Loucy (cell line): Measurements from ENCODE around the gene DEFB132.

Experiments used
- H2AFZ ChIP-seq: fragments of 200-600 bp; sonication (generic); 2 replicates; pipeline ENCODE4 v1.6.0; 2016; ENCODE audit warnings: antibody characterized with exemption, mild to moderate bottlenecking, low read length, moderate library complexity
- H3F3A ChIP-seq: fragments of 200-600 bp; 2 replicates; pipeline ENCODE4 v1.6.0; 2016; ENCODE audit warnings: antibody characterized with exemption, low read depth, mild to moderate bottlenecking
- H3K27me3 ChIP-seq: fragments of 200-600 bp; sonication (generic); 2 replicates; pipeline ENCODE4 v1.6.1; 2014; ENCODE audit warnings: low read length, mild to moderate bottlenecking; ENCODE audit not compliant: insufficient read depth, poor library complexity, severe bottlenecking
- H3K36me3 ChIP-seq: fragments of 200-600 bp; sonication (generic); 2 replicates; pipeline ENCODE4 v1.6.1; 2016; ENCODE audit warnings: low read length; ENCODE audit not compliant: insufficient read depth
- H3K4me1 ChIP-seq: fragments of 200-600 bp; sonication (generic); 2 replicates; pipeline ENCODE4 v1.5.1; 2014; ENCODE audit warnings: low read length, mild to moderate bottlenecking; ENCODE audit not compliant: insufficient read depth, poor library complexity, severe bottlenecking
- H3K4me2 ChIP-seq: fragments of 200-600 bp; sonication (generic); 2 replicates; pipeline ENCODE4 v1.6.0; 2014; ENCODE audit warnings: antibody characterized with exemption, low read length, low read depth, mild to moderate bottlenecking; ENCODE audit not compliant: poor library complexity, severe bottlenecking
- H3K4me3 ChIP-seq: fragments of 200-600 bp; sonication (generic); 2 replicates; pipeline ENCODE4 v1.5.1; 2014; ENCODE audit warnings: low read length, mild to moderate bottlenecking, mixed read lengths; ENCODE audit not compliant: poor library complexity, severe bottlenecking
- H3K79me2 ChIP-seq: fragments of 200-600 bp; sonication (generic); 2 replicates; pipeline ENCODE4 v1.6.1; 2014; ENCODE audit warnings: low read length; ENCODE audit not compliant: insufficient read depth
- H3K9ac ChIP-seq: fragments of 200-600 bp; sonication (generic); 2 replicates; pipeline ENCODE4 v1.6.0; 2014; ENCODE audit warnings: mild to moderate bottlenecking, low read depth, low read length, moderate library complexity; ENCODE audit not compliant: poor library complexity, severe bottlenecking
- H3K9me2 ChIP-seq: fragments of 200-600 bp; sonication (generic); replicated peaks from 2 replicates; pipeline ENCODE4 v1.6.1; 2016; ENCODE audit warnings: low read depth, low read length, mixed read lengths
- H3K9me3 ChIP-seq: fragments of 200-600 bp; sonication (generic); 2 replicates; pipeline ENCODE4 v1.6.1; 2014; ENCODE audit warnings: mild to moderate bottlenecking, antibody characterized with exemption, low read length, low read depth; ENCODE audit not compliant: insufficient read depth
- H4K20me1 ChIP-seq: fragments of 200-600 bp; sonication (generic); 2 replicates; pipeline ENCODE4 v1.6.0; 2014; ENCODE audit warnings: antibody characterized with exemption, low read length, mild to moderate bottlenecking; ENCODE audit not compliant: insufficient read depth, poor library complexity, severe bottlenecking
- CTCF ChIP-seq: fragments of 200-600 bp; sonication (generic); conservative IDR thresholded peaks from 2 replicates; pipeline ENCODE4 v1.5.1; 2014; ENCODE audit warnings: mild to moderate bottlenecking, antibody characterized with exemption, low read length
- EZH2phosphoT487 ChIP-seq: fragments of 200-600 bp; IDR thresholded peaks from 2 replicates; pipeline ENCODE4 v1.6.1; 2018; ENCODE audit warnings: antibody characterized with exemption, mild to moderate bottlenecking, moderate library complexity, borderline replicate concordance

Gene DEFB132

GRCh38 chr20:257419-257818, at the start of gene DEFB132:
Gene DEFB132 (plus strand): TSS chr20:257724. CDS start chr20:257779, 55 bp downstream.
- Histone ChIP-seq H3F3A (no peaks in the 10 kb centered on the region), H3K9ac (no peak within 1 kb of the TSS), H3K4me1 (peaks cover 27% of the 10 kb centered on the region), H3K36me3 (no peaks in the 10 kb centered on the region), H3K79me2 (no peaks in the 10 kb centered on the region), H3K4me3 (no peak within 1 kb of the TSS), H3K4me2 (no peak within 1 kb of the TSS), H3K9me2 (no peaks in the 10 kb centered on the region), H2AFZ (peak within 1 kb of the TSS; percentile 71; the same call in 1 of the 2 replicates), H4K20me1 (no peaks in the 10 kb centered on the region), H3K9me3 (no peaks in the 10 kb centered on the region), H3K27me3 (no peaks in the 10 kb centered on the region)
- TF ChIP-seq CTCF (no peak), EZH2phosphoT487 (no peak)

GRCh38 chr20:208942-209566, 48.5 kb upstream of the DEFB132 start:
- Histone ChIP-seq H3K36me3 (no peaks in the 10 kb centered on the region), H3K79me2 (no peaks in the 10 kb centered on the region), H3K4me3 (no peak overlapping the region), H3K4me2 (no peak overlapping the region), H2AFZ (no peak overlapping the region), H3K4me1 (no peaks in the 10 kb centered on the region), H3K9me3 (no peaks in the 10 kb centered on the region), H3K27me3 (no peaks in the 10 kb centered on the region), H3F3A (no peaks in the 10 kb centered on the region), H3K9ac (no peak overlapping the region), H4K20me1 (no peaks in the 10 kb centered on the region), H3K9me2 (no peaks in the 10 kb centered on the region)
- TF ChIP-seq CTCF (peak; percentile 85), EZH2phosphoT487 (no peak)

- Histone ChIP-seq H3K9ac (no peak overlapping the region), H3K4me1 (no peaks in the 10 kb centered on the region), H3K4me2 (no peak overlapping the region), H3K9me2 (no peaks in the 10 kb centered on the region), H3K27me3 (no peaks in the 10 kb centered on the region), H4K20me1 (no peaks in the 10 kb centered on the region), H3K79me2 (no peaks in the 10 kb centered on the region), H3K4me3 (no peak overlapping the region), H3K9me3 (no peaks in the 10 kb centered on the region), H3F3A (no peaks in the 10 kb centered on the region), H2AFZ (no peak overlapping the region), H3K36me3 (no peaks in the 10 kb centered on the region)
- TF ChIP-seq CTCF (no peak), EZH2phosphoT487 (no peak)
Measured at GRCh38 chr20:210809-211502, 46.6 kb upstream of the DEFB132 start.
